IPS-20b (cell line): ENCODE data around the gene SYNJ1.

Experiments
- H3K27ac ChIP-seq: one replicate; pipeline ENCODE4 v1.5.1; 2013; ENCODE audit warnings: low read length
- H3K27me3 ChIP-seq: 2 replicates; pipeline ENCODE4 v1.6.1; 2013; ENCODE audit warnings: mild to moderate bottlenecking, low read length, inconsistent platforms; ENCODE audit not compliant: insufficient read depth
- H3K36me3 ChIP-seq: 2 replicates; pipeline ENCODE4 v1.6.1; 2013; ENCODE audit warnings: low read depth, mild to moderate bottlenecking, inconsistent platforms, low read length, moderate library complexity; ENCODE audit not compliant: insufficient read depth
- H3K4me1 ChIP-seq: 2 replicates; pipeline ENCODE4 v1.6.1; 2013; ENCODE audit warnings: mild to moderate bottlenecking, control low read depth, inconsistent platforms, low read length, moderate library complexity; ENCODE audit not compliant: insufficient read depth
- H3K4me3 ChIP-seq: 2 replicates; pipeline ENCODE4 v1.5.1; 2013; ENCODE audit warnings: mild to moderate bottlenecking, low read length, inconsistent platforms
- H3K9ac ChIP-seq: 2 replicates; pipeline ENCODE4 v1.6.1; 2013; ENCODE audit warnings: low read depth, mild to moderate bottlenecking, inconsistent platforms, low read length, moderate library complexity
- H3K9me3 ChIP-seq: 2 replicates; pipeline ENCODE4 v1.6.1; 2013; ENCODE audit warnings: mild to moderate bottlenecking, low read depth, low read length, inconsistent platforms; ENCODE audit not compliant: insufficient read depth

SYNJ1 gene

GRCh38 chr21:32587120-32587519 lies 140.7 kb downstream of the SYNJ1 start:
- Histone ChIP-seq H3K27me3 (no peaks in the 10 kb centered on the region), H3K36me3 (no peaks in the 10 kb centered on the region), H3K4me1 (no peaks in the 10 kb centered on the region), H3K27ac (no peak overlapping the region), H3K4me3 (no peak overlapping the region), H3K9ac (no peak overlapping the region), H3K9me3 (no peaks in the 10 kb centered on the region)

- no peak overlapping the region for H3K9ac ChIP-seq
- no peak overlapping the region for H3K4me3 ChIP-seq
- no peaks in the 10 kb centered on the region for H3K4me1 ChIP-seq
- H3K27ac ChIP-seq, result no peak overlapping the region
- no peaks in the 10 kb centered on the region for H3K9me3 ChIP-seq
- no peaks in the 10 kb centered on the region for H3K36me3 ChIP-seq
- no peaks in the 10 kb centered on the region for H3K27me3 ChIP-seq
These were observed 141.8 kb downstream of the SYNJ1 start for GRCh38 chr21:32585970-32586369.

GRCh38 chr21:32585042-32585710 lies 142.6 kb downstream of the SYNJ1 start, which contains the start of gene TCP10L:
Gene TCP10L (minus strand): TSS chr21:32585523. CDS start chr21:32584304, 1,219 bp downstream.
- Histone ChIP-seq H3K4me1 (no peaks in the 10 kb centered on the region), H3K9ac (no peak within 1 kb of the TSS), H3K36me3 (no peaks in the 10 kb centered on the region), H3K27ac (no peak within 1 kb of the TSS), H3K4me3 (no peak within 1 kb of the TSS), H3K27me3 (no peaks in the 10 kb centered on the region), H3K9me3 (no peaks in the 10 kb centered on the region)

GRCh38 chr21:32584472-32584871 lies 143.3 kb downstream of the SYNJ1 start:
- H3K36me3 ChIP-seq, result no peaks in the 10 kb centered on the region
- no peak overlapping the region for H3K4me3 ChIP-seq
- no peak overlapping the region for H3K9ac ChIP-seq

GRCh38 chr21:32581732-32582131 lies 146.1 kb downstream of the SYNJ1 start:
- Histone ChIP-seq H3K9ac (no peak overlapping the region), H3K4me3 (no peak overlapping the region), H3K36me3 (no peaks in the 10 kb centered on the region), H3K27me3 (0 out of 2 replicates have a peak, but pooled peaks cover 9% of the 10 kb centered on the region), H3K9me3 (no peaks in the 10 kb centered on the region), H3K27ac (no peak overlapping the region), H3K4me1 (no peaks in the 10 kb centered on the region)

More at GRCh38 chr21:32584472-32584871, 143.3 kb downstream of the SYNJ1 start:
- Histone ChIP-seq H3K9me3 (no peaks in the 10 kb centered on the region), H3K4me1 (no peaks in the 10 kb centered on the region), H3K27ac (no peak overlapping the region), H3K27me3 (no peaks in the 10 kb centered on the region)

GRCh38 chr21:32580949-32581348 lies 146.9 kb downstream of the SYNJ1 start:
- Histone ChIP-seq H3K4me1 (no peaks in the 10 kb centered on the region), H3K4me3 (no peak overlapping the region), H3K36me3 (no peaks in the 10 kb centered on the region), H3K9ac (no peak overlapping the region), H3K27me3 (0 out of 2 replicates have a peak, but pooled peaks cover 9% of the 10 kb centered on the region), H3K9me3 (no peaks in the 10 kb centered on the region), H3K27ac (no peak overlapping the region)
